ENCODE results near the gene EGR2. TPM values are rescaled to one million over a fixed set of nuclear protein-coding genes. Genes with fewer than 3 reads are reported as not detected.
"Not testable (repeated sequence)": the region's sequence is repeated elsewhere in the genome, so short reads cannot be mapped to it uniquely, and the experiment has no call there.

EGR2 gene
- total RNA-seq, 1 donor from 2014 or later, result 11.8 TPM

DNA sequence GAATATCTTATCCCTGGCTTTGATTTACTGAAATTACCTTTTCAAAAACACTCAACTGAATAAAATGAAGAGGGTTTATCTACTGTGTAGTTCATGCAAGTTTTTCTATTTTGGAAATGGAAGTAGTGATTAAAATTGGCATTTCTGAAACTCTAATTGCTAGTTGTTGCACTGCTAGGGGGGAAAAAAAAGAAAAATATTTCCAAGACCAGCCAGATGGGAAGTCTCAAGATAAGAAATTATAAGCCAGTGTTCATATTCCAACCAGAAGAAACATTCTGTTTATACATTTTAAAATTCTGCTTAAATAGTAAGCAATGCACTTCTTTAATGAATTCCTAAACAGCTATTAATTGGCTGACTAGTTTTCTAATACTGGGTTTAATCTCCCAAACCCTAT, 21.1 kb downstream of the EGR2 start:
- DNase-seq (ENCODE audit: low spot score), result peak; percentile 42

DNA sequence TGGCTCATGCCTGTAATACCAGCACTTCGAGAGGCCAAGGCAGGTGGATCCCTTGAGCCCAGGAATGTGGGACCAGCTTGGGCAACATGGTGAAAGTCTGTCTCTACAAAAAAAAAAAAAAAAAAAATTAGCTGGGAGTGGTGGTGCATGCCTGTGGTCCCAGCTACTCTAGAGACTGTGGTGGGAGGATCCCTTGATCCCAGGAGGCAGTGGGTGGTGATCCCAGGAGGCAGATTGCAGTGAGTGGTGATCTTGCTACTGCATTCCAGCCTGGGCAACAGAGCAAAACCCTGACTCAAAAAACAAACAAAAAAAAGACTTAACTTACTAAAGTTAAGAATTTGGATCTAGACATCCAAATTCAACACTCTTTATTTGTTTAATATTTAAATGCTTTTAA, 21.9 kb downstream of the EGR2 start:
- no peak for DNase-seq (ENCODE audit: low spot score)

DNA sequence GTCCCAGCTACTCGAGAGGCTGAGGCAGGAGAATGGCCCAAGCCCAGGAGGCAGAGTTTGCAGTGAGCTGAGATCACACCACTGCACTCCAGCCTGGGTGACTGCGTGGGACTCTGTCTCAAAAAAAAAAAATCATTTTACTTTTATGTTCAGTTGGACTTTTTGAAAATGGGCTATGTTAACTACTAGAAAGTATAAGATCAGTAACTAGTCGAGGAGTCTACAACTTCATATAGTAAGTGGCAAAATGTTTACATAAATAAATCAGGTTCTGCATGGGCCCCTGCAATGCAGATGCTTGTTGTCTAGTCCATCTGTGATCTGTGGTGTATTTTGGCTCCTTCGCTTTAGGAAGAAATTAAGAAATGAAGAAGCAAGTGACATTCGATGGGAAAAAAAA, 23.9 kb downstream of the EGR2 start:
- DNase-seq (ENCODE audit: low spot score), result no peak

DNA sequence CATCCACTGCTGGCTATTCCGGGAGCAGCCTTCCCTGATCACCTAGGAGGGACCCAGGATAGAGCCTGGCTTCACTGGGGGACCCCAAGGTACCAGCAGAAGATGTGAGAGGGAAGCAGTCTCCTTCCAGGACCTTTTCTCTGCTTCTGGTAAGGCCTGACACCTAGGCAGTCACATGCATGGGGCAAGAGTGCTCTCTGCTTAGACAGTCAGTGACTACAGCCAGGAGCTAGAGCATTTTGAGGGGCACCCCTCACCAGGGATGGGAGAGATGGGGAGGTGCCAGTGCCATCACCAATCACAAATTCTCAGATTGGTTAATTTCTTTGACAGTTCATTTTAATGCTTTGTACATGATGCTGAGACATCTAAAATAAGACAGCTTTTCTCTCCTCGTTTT, 25.6 kb downstream of the EGR2 start:
- no peak for DNase-seq (ENCODE audit: low spot score)

DNA sequence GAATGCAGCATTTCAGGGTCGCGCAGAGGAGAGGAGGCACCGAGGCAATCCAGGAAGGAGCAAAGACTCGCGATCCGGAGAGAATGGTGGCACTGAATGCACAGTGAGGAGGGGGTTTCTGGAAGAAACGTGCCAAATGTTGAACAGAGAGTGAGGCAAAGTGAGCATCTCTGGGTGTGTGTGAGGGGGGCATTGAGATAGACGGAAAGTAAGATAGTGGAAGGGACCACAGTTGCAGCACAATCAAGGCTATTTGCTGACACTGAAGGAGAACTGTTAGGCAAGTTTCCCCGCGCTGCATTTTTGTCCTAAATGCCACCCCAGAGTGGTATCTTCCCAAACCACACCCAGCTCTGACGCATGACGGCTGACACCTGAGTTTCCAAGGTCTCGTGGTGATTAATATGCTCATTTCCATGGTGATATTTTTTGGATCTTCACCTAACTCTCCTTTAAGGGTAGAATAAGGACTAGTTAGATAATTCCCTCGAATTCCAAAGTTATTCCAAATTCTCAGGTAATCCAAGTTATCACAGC, 26.1 kb downstream of the EGR2 start:
- DNase-seq (ENCODE audit: low spot score), result no peak

DNA sequence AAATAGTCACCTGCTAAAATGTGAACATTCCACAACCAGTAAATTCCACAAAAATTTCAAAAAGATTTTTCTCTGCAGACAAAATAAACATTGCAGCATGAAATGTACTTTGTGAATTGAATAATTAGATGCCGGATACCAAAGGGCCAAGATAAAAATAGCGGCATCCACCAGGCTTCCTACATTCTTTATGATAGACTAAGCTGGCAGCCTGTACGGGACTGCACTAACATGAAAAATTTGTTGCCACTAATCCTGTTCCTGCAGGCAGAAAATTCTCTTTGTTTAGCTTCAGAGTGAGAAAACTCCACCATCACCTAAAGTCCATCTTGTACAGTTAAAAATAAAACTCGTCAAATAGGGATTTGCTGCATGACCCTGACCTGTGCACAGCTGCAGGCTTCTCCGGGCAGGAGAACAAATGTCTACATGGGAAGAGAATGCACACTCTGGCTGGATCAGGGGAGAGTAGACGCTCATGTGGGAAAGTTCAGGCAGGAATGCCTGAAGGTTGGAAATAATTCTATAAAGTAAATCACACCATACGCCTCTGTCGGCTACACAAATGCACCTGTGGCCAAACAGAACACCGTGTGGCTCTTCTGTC, 27.2 kb downstream of the EGR2 start:
- DNase-seq (ENCODE audit: low spot score), result peak; percentile 19

DNA sequence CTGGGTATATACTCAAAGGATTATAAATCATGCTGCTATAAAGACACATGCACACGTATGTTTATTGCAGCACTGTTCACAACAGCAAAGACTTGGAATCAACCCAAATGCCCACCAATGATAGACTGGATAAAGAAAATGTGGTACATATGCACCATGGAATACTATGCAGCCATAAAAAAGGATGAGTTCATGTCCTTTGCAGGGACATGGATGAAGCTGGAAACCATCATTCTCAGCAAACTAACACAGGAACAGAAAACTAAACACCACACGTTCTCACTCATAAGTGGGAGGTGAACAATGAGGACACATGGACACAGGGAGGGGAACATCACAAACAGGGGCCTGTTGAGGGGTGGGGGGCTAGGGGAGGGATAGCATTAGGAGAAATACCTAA, 27.9 kb downstream of the EGR2 start:
- not testable (repeated sequence) for DNase-seq (ENCODE audit: low spot score)

DNA sequence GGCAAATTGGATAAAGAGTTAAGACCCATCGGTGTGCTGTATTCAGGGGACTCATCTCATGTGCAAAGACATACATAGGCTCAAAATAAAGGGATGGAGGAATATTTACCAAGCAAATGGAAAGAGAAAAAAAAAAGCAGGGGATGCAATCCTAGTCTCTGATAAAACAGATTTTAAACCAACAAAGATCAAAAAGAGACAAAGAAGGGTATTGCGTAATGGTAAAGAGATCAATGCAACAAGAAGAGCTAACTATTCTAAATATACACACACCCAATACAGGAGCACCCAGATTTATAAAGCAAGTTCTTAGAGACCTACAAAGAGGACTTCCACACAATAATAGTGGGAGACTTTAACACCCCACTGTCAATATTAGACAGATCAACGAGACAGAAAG, 31.6 kb downstream of the EGR2 start:
- DNase-seq (ENCODE audit: low spot score), result not testable (repeated sequence)

DNA sequence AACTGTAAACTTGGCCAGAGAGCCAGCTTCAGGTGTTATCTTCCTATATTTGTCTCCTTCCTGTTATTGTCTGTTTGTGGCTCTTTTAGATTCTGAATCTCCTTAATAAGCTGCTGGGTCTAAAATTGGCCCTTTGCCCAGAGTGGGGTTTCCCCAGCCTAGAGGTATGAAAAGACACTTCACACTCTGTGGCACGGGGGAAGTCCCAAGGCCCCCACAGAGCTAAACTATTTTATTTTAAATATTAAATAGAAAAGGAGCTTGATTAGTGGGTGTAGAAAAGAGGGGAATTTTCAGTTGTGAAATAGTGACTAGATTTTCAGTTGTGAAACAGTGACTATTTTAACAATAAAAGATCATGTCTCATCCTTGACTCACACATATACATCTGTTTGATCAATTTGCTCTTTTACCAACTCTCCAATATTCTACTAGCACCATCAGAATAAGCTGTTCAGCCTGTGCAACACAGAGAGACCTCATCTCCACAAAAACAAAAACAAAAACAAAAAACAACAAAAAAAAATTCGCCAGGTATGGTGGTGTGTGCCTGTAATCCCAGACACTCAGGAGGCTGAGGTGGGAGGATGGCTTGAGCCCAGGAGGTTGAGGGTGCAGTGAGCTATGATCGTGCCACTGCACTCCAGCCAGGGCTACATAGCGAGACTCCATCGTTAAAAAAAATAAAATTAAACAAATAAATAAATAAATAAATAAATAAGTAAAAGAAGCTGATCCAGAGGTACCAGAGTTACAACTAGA, 36.5 kb downstream of the EGR2 start:
- DNase-seq (ENCODE audit: low spot score), result no peak

DNA sequence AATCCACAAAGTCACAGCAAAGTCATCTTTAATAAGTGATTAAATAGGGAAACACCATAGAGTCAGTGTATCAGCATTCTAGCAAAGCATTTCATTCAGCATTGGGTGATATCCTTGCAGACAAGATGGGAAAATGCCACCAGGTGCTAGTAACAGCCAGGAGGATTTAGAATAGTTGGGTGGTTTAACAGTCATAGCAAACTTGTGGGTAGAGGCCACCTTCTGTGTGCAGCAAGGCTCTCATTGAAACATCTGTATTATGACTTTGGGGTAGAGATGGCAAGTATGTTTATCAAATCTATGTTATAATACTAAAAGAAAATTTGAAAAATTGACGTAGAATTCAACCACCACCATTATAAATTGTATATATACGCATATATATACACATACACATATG, 38.0 kb downstream of the EGR2 start:
- DNase-seq (ENCODE audit: low spot score), result no peak

DNA sequence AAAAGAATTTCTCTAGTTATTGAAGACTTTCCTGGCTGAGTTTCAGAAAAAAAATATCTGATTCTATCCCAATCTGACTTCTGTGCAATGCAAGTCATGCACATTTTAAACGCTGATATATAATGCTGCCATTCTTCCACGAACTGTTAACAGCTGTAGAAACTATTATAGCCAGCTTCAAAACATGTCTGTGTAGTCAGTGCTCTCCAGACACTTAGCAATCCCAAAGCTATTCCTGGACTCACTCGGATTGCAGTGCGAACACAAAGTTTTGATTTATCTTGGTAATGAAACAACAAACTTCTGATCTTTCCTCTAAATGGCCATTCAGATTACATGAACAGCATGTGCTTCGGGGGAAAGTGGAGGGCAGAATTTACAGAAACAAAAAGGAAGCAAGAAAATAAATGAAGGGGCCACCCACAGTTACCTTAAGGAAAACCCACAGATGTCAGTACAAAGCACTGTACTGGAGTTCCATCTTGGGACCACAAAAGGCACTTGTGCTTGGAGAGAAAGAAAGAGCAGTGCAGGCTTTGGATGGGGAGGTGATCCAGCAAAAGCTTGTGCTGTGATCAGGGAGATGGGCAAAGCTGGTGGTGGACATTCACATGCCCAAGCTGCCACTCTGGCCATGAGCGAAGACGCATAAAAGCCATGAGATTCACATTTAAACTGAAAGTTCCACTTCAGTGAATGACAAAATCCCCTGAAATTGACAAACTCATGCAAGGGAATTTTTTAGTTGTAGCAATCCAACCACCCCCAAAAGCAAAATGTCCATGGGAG, 43.8 kb downstream of the EGR2 start:
- peak; percentile 29 for DNase-seq (ENCODE audit: low spot score)

DNA sequence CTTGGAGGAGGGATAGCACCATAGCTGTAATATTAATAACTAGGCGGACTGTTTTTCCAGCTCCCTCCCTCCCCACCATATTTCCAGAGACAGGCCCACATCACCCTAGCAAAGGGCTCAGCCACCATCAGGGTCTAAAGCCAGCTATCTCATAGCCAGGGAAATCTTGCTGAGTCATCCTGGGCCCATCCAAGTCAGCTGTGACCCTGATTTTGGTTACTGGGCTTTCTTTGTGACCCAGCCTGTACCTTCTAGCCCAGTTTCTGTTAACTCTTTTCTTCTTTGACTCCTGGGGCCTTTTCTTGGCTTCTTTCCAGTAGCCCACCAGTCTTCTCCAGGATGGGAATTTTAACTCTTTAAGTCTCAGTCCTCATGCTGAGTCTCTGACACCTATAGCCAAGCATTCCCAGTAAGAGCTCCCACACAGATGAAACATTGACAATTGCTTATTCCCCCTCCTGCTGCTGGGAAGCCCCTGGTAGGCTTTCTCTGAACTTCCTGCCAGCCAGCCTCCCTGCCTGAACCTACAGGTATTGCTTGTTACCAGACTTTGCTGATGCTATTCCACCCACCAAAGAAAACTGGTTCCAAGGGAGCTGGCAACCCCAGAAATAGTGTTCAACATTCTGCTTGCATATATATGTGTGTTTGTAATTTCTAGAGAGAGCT, 46.5 kb downstream of the EGR2 start:
- no peak for DNase-seq (ENCODE audit: low spot score)

DNA sequence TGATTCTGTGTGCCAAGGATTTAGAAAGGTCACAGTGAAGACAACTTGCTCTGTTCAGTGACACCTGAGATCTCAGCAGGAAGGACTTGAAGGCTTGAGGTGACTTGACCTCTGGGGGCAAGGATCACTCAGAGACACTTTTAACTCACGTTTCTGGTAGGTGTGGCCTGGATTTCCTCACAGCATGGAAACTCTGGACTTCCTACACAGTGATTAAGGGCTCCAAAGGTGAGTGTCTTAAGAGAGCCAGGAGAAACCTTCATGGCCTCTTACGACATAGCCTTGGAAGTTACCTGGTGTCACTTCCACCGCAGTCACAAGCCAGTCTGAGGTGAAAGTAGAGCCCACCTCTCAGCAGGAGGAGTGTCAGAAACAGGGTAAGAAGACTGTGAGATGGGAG, 49.8 kb downstream of the EGR2 start:
- no peak for DNase-seq (ENCODE audit: low spot score)

DNA sequence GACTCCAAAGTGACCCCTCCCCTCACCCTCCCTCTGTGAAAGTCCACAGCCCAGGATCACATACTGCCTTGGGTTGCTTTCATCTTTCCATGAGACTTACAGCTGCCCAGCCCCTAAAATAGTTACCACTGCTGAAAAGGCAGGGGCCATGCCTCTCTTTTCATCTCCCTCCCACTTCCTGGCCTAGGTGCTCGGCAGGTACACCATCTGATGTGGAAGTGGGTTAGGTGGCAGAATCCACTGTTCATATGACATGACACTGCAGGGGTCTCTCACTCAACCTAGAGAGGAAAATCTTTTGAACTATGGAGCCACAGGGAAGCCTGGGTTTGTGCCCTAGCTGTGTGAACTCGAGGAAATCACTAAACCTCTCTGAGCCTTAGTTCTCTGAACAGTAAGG, 50.4 kb downstream of the EGR2 start:
- DNase-seq (ENCODE audit: low spot score), result no peak

DNA sequence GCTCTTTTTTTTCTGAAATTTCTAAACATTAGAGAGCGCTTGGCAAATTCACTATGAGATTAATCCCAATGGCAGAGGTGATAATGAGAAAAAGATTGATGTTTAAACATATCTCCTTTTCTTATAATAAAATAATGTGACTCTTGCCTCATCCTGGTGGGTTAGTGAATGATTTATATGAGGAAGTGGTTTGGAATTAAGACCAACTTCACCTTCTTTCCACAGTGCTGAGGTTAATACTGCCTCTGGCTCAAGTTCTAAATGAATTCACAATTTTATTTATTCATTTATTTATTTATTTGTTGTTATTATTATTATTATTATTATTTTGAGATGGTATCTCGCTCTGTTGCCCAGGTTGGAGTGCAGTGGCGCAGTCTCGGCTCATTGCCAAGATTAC, 52.2 kb downstream of the EGR2 start:
- DNase-seq (ENCODE audit: low spot score), result no peak

DNA sequence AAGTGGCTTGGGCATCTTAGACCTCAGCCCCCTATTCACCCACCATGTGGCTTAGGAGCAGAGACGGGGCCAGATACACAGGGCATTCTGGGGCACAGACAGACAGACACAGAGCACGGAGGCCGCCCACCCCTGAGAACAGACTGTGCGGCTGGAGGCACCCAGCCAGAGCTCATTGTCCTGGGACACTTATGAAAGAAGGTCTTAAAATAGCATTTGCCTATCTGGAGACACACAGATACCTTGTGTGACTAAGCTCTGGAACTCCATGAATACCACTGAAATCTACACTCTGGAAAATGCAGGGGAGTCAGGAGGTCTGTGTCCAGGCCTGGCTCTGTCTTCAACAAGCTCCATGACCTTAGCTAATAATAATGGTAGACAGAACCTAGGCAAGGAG, 53.0 kb downstream of the EGR2 start:
- no peak for DNase-seq (ENCODE audit: low spot score)

Other genes with a start within 250 kb of the EGR2 start
- gene ADO, start 11.6 kb downstream of the EGR2 start, total RNA-seq (ENCODE audit: insufficient read depth, low replicate concordance), result 15.4 TPM